Type B pancreatic cell (in vitro differentiated cells): ENCODE measurements around the gene NATD1. TPM values are rescaled to one million over a fixed set of nuclear protein-coding genes. Genes with fewer than 3 reads are reported as not detected.
A peak's percentile ranks its signal among the peaks of the same experiment; 100 is the strongest.

Experiments
- DNase-seq: peaks from one replicate; pipeline ENCODE4 v3.0.0; 2021; ENCODE audit warnings: mixed read lengths; ENCODE audit not compliant: unreplicated experiment; ENCODE audit errors: extremely low spot score
- H3K27ac Mint-ChIP-seq: 2 replicates; pipeline ENCODE4 v1.8.0; 2021; ENCODE audit warnings: mild to moderate bottlenecking, mixed read lengths
- H3K27me3 Mint-ChIP-seq: 2 replicates; pipeline ENCODE4 v1.8.0; 2021; ENCODE audit warnings: mixed read lengths
- H3K36me3 Mint-ChIP-seq: 2 replicates; pipeline ENCODE4 v1.8.0; 2021; ENCODE audit warnings: mixed read lengths
- H3K4me1 Mint-ChIP-seq: one replicate; pipeline ENCODE4 v1.8.0; 2021; ENCODE audit warnings: mixed read lengths; ENCODE audit not compliant: unreplicated experiment
- H3K4me3 Mint-ChIP-seq: 2 replicates; pipeline ENCODE4 v1.8.0; 2021; ENCODE audit warnings: mild to moderate bottlenecking, mixed read lengths
- H3K9me3 Mint-ChIP-seq: 2 replicates; pipeline ENCODE4 v1.8.0; 2021; ENCODE audit warnings: mixed read lengths
- CTCF ChIP-seq: fragments of 200-600 bp; sonication (generic); conservative IDR thresholded peaks from 2 replicates; pipeline ENCODE4 v1.5.0; 2021; ENCODE audit warnings: antibody characterized with exemption, mild to moderate bottlenecking
- total RNA-seq: library from RNA; stranded (reverse); gene quantifications from 2 replicates; pipeline ENCODE4 v1.2.1, GENCODE V29; 2021; ENCODE audit warnings: low replicate concordance

The NATD1 gene
- total RNA-seq, 1 donor from 2014 or later: 10.7 TPM

- no peak for TF ChIP-seq CTCF
- no peaks in the 10 kb centered on the region for H3K9me3 Mint-ChIP-seq
- H3K4me3 Mint-ChIP-seq: peak overlapping the region; percentile 87
- H3K27me3 Mint-ChIP-seq: peaks cover 20% of the 10 kb centered on the region
- H3K27ac Mint-ChIP-seq: no peak overlapping the region
- no peak for DNase-seq
- peaks cover 9% of the 10 kb centered on the region for H3K4me1 Mint-ChIP-seq
- H3K36me3 Mint-ChIP-seq: no peaks in the 10 kb centered on the region
Observed at GRCh38 chr17:21275047-21275578, 21.9 kb upstream of the NATD1 start.

GRCh38 chr17:21272881-21273792, 19.9 kb upstream of the NATD1 start:
- Mint-ChIP-seq H3K27ac (no peak overlapping the region), H3K9me3 (no peaks in the 10 kb centered on the region), H3K36me3 (no peaks in the 10 kb centered on the region), H3K4me3 (no peak overlapping the region), H3K27me3 (peaks cover 18% of the 10 kb centered on the region), H3K4me1 (peaks cover 9% of the 10 kb centered on the region)
- no peak for DNase-seq
- no peak for TF ChIP-seq CTCF

GRCh38 chr17:21272250-21272649, 19.0 kb upstream of the NATD1 start:
- Mint-ChIP-seq H3K36me3 (no peaks in the 10 kb centered on the region), H3K9me3 (no peaks in the 10 kb centered on the region), H3K4me3 (no peak overlapping the region), H3K27me3 (peaks cover 14% of the 10 kb centered on the region), H3K4me1 (peaks cover 9% of the 10 kb centered on the region), H3K27ac (no peak overlapping the region)
- no peak for DNase-seq
- no peak for TF ChIP-seq CTCF

- peaks cover 9% of the 10 kb centered on the region for H3K27me3 Mint-ChIP-seq
- H3K4me3 Mint-ChIP-seq: no peak overlapping the region
- peaks cover 9% of the 10 kb centered on the region for H3K4me1 Mint-ChIP-seq
- TF ChIP-seq CTCF: no peak
- DNase-seq: no peak
- no peak overlapping the region for H3K27ac Mint-ChIP-seq
- no peaks in the 10 kb centered on the region for H3K36me3 Mint-ChIP-seq
- no peaks in the 10 kb centered on the region for H3K9me3 Mint-ChIP-seq
Observed at GRCh38 chr17:21271454-21272183, 18.4 kb upstream of the NATD1 start.

- H3K4me3 Mint-ChIP-seq: no peak overlapping the region
- H3K27ac Mint-ChIP-seq: no peak overlapping the region
- no peak for DNase-seq
- H3K27me3 Mint-ChIP-seq: peaks cover 5% of the 10 kb centered on the region
- H3K4me1 Mint-ChIP-seq: no peaks in the 10 kb centered on the region
- no peak for TF ChIP-seq CTCF
- no peaks in the 10 kb centered on the region for H3K9me3 Mint-ChIP-seq
- H3K36me3 Mint-ChIP-seq: no peaks in the 10 kb centered on the region
Observed at GRCh38 chr17:21269394-21269793, 16.2 kb upstream of the NATD1 start.
